ENCODE data around the gene CRYBA1.
"Not testable (repeated sequence)": the region's sequence is repeated elsewhere in the genome, so short reads cannot be mapped to it uniquely, and the experiment has no call there.

The CRYBA1 gene, protein sequence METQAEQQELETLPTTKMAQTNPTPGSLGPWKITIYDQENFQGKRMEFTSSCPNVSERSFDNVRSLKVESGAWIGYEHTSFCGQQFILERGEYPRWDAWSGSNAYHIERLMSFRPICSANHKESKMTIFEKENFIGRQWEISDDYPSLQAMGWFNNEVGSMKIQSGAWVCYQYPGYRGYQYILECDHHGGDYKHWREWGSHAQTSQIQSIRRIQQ

DNA sequence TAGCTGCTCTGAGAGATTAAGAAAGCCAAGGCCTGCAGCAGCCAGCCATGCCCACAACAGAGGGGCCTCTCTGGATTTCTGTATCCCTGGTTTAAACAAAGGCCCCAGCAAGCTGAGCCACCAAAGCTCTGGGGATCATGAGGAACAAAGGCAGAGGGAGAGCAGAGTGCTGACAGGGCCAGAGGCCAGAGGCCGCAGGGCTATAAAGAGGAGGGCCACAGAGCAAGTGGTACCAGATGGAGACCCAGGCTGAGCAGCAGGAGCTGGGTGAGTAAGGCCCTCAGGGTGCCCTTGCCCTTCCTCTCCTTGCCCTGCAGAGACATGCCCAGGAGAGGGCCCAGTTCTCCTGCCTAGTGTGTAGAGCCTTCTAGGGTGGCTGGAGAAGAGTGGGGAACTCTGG, at the start of gene CRYBA1:
Gene CRYBA1 (plus strand): TSS at position 232 of the 400 bp plus-strand sequence. CDS start 5 bp downstream, at position 237.
- no peak for DNase-seq

DNA sequence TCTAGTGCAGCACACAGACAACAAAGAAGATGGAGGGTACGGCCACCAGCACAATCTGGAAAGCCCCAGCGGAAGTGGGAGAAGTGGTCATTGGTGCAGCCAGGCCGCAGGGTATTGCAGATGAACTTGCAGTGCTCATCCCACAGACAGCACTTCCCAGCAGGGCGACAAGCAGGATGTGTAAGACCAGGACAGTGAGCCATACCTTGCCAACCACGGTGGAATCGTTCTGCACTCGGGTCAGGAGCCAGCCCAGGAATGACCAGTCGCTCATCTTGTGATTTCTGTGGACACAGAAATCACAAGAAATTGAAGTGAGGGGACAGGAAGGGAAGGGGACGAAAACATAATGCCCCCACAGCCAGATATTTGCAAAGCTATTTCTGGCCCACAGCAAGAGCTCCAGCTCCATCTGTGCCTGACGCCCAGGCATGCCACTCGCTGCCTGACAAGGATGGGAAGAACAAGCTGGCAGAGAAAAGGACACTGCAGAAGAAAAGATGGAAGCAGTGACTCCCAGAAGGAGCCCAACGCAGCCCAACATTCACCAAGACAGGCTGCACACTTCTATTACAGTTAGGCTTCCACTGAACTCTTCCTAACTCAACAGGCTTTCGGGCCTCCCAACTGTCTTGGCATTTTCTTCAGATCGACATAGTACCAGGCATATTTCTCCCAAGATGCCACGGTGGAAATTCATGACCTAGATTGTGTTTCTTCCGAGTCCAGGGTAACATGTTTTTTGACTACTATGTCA, 49.0 kb upstream of the CRYBA1 start:
- no peak for DNase-seq

DNA sequence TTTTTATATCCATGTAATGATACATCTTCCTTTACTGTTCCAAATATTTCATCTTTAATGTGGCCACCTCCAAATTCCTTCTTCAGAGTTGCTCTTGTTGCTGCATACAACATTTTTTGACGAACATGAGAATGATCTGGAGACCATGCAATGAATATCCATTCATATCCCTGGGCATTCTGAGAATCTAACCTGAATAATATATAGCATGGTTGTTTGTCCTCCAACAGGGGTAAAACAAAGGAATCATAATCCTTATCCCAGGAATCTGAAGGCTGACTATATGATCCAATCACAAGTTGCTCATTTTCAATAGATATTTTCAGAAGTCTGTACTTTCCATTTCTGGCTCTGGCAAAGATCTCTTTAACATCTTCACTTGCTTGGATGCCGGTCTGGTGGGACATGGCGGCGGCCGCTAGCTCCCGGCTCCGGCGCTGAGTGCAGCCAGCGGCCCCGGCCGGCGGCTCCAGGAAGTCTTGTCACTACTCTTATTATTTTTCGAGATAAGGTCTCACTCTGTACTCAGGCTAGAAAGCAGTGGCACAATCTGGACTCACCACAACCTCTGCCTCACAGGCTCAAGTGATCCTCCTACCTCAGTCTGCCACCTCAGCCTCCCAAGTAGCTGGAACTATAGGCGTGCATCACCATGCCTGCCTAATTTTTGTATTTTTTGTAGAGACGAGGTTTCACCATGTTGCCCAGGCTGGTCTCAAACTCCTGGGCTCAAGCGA, 42.4 kb upstream of the CRYBA1 start:
- not testable (repeated sequence) for DNase-seq

DNA sequence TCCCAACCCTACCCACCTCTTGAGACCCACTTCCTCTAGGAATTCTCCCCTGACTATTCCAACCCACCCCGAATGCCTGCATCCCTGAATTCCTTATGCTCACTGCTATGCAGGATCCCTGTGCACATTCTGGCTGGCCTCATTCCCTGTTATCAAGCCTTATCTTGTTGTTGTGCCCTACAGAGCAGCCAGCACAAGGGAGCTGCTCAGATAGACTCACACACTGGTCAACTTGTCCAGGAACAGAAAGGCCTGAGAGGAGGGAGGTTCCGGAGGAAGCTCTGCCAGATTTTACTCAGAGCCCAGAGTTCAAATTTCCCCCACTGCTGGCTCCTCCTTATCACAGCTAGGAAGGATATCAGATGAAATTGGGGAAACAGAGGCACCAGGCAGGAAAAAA, 41.6 kb upstream of the CRYBA1 start:
- no peak for DNase-seq

DNA sequence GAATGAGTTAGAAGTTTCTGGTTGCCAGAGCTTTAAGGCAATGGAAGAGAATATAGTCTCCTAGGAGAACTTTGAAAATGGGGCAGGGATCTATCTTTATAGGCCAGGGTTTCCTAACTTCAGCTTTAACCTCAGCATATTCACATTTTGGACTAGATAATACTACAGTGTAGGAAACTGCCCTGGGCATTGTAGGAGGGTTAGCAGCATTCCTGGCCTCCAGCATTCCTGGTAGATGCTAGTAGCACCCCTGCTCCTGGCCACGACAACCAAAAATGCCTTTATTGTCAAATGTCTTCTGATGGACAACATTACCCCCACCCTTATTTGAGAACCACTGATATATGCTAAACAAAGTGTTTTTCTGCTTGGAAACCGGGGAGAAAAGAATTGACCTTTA, 38.7 kb upstream of the CRYBA1 start:
- DNase-seq: no peak

DNA sequence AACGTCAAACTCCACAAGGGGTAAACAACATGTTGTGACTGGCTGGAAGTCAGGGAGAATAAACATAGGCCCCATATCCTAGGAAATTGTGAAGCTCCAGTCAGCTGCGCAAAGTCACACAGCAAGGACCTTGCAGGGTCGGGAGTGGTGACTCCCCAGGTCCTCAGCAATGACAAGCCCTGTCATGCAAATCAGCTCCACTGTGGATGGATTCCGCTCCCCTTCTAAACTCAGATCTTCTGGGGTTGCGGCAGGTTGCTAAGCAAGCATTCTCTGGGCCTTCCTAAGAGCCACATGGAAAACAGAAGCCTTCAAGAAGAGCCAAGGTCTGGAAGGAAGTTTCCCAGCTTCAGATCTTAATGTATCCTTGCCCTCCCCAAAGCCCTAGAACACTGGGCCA, 37.6 kb upstream of the CRYBA1 start:
- DNase-seq: no peak

DNA sequence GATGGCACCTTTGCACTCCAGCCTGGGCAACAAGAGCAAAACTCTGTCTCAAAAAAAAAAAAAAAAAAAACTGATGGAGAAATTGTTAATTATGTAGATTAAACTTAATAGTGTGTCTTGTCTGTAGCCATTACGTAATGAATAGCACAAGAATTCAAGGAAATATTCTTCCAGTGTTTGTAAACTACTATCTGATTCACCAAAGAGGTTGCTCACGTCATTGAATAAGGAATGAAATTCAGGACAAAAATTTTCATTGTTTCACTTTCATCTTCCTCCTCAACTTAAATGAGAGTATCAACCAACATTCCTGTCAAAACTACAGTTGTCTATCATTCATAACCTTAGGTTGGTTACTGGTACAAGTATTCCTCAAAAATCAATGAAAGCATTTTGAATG, 35.8 kb upstream of the CRYBA1 start:
- no peak for DNase-seq

DNA sequence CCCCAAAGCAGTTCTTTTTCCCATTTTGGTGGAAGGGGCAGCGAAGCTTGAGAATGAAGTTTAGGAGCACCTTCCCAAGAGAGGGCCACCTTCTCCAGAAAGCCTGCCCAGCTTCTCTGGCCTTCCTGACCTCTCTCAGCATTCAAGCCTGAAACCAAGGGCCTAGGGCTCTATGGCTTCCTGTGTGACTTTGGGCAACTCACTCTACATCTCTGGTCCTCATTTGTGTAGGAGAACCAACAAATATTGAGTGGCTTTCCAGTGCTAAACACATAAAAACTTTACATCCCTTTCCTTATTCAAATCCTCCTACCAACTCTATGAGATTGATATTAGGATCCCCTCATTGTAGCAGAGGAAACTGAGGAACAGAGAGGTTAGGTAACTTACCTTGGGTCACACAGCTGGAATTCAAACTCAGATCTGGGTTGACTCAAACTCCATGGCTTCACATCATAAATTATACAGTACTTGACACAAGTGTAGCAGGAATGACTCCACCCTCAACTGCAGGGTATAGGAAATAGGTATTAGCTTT, 34.5 kb upstream of the CRYBA1 start:
- no peak for DNase-seq

DNA sequence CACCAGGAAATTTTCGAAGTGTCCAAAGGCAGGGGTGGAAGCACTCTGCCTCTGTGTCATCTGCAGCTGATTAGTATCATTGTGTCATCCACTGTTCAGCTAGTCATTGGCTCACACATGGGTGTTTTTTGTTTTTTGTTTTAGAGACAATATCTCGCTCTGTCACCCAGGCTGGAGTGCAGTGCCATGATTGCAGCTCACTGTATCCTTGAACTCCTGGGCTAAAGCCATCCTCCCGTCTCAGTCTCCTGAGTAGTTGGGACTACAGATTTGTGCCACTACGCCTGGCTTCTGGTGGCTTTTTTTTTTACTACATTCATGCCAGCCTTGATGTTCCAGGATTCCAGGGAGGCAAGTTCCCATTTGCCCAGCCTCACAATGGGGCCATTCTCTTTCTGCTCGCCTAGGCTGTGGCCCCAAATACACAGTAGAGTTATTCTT, 34.0 kb upstream of the CRYBA1 start:
- DNase-seq: no peak

DNA sequence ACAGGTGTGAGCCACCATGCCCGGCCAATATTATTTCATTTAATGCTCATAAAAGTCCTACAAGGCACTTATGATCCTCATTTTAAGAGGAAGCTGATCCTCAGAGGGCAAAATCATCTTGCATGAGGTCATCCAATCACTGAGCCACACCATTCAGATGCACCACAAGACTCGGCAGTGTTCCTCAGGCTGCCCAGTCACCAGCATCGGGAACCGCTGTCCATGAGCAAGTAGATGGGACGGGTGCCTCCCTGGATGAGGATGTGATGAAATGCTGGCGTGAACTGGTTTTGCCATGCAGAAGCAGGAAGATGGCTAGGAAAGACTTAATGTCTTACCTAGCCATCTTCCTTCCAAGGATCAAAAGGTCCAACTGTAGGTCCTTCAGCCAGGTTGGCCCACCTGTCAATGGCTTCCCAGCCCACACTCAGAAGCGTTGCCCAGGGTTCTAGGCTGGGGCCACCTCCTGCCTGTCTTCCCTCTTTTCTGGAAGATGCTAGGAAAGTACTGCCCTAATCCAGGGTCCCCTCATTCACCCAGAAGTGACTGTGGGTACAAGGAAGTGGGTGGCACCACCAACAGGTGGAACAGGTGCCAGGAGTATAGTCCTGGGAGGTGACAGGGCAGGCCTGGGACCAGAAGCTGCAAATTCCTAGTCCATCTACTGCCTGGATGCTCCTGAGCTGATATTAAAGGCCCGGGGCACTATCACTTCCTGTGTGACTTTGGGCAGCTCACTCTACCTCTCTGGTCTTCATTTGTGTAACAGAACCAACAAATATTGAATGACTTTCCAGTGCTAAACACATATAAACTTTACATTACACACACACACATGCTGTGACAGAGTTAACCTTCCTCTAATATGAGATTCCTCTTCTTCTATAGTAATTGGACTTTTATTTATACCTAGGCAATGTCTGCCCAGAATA, 32.2 kb upstream of the CRYBA1 start:
- no peak for DNase-seq

DNA sequence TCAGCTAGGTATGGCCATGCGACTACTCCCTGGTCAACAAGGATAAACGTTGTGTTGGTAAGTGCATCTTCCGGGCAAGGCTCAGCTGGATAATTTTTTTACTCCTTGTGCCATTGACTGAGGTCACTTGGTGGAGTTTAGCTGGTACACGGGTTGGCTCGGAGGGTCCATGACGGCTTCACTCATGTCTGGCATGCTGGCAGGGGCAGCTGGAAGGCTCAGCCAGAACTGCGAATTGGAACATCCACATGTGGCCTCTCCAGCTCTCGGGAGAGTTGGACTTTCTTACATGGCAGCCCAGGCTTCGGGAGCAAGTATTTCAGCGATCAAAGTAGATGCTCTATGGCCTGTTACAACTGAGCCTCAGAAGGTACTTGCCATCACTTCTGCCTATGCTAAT, 31.5 kb upstream of the CRYBA1 start:
- DNase-seq: no peak

DNA sequence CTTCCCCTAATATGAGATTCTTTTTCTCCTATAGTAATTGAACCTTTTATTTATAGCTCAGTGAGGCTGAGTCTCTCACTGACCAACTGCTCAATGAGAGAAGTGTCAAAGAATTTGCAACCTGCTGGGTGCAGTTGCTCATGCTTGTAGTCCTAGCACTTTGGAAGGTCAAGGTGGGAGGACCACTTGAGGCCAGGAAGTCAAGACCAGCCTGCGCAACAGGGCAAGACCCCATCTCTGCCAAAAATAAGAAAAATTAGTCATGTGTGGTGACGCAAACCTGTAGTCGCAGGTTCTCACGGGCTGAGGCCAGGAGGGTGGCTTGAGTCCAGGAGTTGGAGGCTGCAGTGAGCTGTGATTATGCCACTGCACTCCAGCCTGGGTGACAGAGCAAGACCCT, 30.9 kb upstream of the CRYBA1 start:
- no peak for DNase-seq

DNA sequence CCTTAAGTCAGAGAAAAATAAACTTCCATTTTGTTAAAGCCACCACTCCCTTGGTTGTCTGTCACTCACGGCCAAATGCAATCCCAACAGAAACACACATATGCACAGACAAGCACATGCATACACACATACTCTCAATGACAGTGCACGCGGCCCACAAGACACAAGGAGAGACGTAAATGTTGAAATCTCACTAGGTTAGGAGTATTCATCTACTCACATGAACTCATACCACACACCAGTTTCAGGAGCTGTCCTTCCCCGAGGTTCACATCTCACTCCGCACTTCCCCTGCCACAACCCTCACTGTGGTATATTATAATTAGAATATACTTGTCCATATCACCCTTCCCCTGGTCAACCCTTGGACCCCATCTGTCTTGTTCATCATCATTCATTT, 30.5 kb upstream of the CRYBA1 start:
- no peak for DNase-seq

DNA sequence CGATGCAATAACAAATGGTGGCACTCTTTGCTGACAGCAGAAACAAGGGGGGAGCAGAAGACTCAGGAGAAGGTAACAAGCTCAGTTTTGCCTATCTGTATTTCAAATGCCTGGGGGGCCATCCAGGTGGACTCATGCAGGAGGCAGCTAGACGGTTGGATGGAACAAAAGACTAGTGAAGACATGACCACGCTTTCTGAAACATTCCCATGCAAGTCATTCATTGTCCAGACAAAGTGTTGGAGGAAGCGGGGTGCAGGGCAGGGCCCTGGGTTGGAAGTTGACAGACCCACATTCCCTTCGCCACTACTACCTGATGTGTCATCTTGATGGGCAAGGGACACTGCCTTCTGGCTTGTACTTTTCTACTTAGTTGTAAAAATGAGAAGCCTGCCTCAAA, 29.8 kb upstream of the CRYBA1 start:
- no peak for DNase-seq

DNA sequence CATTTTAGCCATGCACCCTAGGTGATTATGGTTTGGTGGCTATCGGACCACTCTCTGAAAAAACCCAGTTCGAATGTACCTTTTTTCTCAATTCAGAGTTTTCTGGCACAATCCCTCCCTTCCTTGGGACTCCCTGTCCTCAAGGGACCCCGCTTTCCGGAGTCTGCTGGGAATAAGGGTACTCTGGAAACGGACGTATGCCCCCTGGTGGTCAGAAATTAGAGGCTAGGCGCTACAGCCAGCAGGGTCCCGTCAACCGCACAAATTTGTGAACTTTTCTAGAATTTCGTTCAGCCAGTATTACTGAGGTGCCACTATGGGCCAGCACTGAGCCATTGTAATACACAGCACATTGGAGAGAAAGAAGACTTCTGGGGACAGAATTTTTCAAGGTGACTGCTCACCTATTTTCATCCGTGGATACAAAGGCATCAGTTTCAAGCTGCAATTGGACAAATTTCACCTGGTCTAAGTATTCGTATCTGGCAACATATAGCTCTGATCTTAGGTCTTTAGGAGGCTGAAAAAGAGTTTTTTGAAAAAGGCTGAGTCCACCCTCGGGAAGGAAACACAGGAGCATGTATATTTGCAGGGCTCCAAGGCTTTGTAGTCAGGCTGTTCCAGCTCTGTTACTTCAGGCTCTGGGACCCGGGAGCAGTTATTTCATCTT, 27.1 kb upstream of the CRYBA1 start:
- no peak for DNase-seq

DNA sequence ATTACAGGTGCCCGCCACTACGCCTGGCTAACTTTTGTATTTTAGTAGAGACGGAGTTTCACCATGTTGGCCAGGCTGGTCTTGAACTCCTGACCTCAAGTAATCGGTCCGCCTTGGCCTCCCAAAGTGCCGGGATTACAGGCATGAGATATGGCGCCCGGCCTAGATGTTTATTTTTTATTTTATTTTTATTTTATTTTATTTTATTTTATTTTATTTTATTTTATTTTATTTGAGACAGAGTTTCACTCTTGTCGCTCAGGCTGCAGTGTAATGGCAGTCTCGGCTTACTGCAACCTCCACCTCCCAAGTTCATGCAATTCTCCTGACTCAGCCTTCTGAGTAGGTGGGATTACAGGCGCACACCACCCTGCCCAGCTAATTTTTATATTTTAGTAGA, 25.3 kb upstream of the CRYBA1 start:
- DNase-seq: not testable (repeated sequence)

DNA sequence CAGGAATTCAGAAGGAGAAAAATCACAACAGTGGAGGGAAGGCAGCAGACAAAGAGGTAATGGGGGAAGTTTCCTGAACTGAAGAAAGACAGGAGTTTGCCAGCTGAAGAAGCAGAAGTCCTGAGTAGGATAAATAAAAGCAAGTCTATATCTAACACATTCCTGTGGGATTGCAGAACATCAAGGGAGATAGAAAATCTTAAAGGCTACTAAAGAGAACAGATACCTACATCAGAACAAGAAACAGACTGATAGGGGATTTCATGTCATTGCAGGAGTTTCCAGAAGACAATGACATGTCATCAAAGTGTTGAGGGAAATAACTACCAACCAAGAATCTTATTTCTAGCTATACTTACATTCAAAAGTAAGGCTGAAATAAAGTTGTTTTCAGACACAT, 21.3 kb upstream of the CRYBA1 start:
- DNase-seq: no peak

DNA sequence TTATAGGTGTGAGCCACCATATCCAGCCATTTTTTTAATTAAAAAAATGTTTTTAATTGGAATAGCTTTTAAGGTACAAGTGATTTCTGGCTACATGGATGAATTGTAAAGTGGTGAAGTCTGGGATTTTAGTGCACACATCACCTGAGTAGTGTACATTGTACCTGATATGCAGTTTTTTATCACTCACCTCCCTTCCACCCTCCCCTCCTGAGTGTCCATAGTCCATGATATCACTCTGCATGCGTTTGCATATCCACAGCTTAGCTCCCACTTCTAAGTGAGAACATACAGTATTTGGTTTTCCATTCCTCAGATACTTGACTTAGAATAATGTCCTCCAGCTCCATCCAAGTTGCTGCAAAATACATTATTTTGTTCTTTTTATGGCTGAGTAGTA, 13.4 kb upstream of the CRYBA1 start:
- DNase-seq: no peak

DNA sequence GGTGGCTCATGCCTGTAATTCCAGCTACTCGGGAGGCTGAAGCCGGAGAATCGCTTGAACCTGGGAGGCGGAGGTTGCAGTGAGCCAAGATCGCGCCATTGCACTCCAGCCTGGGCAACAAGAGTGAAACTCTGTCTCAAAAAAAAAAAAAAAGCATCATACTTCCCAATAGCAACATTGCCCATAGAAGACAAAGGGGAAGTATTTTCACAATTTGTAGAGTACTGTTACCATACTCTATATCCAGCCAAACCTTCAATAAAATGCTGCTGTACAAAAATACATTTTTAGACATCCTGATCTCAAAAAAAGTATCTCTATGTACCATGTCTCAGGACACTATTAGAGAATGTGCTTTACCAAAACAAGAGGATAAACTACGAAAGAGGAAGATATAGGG, 11.7 kb upstream of the CRYBA1 start:
- DNase-seq: not testable (repeated sequence)

DNA sequence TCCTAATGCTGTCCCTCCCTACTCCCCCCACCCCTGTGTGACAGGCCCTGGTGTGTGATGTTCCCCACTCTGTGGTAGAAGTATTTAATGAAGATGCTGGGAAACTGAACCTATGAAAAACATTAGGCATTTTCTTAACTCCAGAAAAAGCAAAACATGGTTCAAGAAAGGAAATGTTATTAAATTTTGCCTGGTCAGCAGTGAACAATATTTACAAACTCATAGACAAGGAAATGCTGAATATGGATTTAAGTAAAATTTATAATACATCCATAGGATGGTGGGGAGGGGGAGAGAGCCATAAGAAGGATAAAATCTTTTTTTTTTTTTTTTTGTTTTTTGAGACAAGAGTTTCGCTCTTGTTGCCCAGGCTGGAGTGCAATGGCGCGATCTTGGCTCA, 10.8 kb upstream of the CRYBA1 start:
- DNase-seq: no peak

DNA sequence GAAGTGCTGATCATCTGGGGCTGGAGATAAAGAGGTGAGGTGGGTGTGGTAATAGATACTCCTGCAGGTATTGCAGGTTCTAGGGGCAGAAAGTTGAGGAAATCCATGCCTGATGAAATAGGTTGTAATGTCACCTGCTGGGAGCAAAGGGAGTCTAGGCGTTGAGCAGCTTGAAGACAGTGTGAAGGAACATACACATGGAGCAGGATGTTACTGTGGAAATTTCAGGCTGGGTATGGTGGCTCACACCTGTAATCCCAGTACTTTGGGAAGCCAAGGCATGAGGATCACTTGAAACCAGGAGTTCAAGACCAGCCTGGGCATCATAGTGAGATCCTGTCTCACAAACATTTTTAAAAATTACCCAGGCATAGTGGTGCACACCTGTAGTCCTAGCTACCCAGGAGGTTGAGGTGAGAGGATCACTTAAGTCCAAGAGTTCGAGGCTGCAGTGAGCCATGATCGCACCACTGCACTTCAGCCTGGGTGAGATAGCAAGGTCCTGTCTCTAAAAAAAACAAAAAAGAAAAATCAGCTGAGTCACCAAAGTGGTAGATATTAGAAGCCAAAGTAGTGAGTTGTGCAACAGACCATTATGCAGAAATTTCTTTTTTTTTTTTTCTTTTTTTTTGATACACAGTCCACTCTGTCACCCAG, 9.1 kb upstream of the CRYBA1 start:
- no peak for DNase-seq

All from NCI-H2081 treated with DMSO at 0.1 percent for 48 hours (cell line).